PFSK-1 (cell line): ENCODE measurements around the gene PIF1.

Source experiments
- POLR2AphosphoS5 ChIP-seq: IDR thresholded peaks from 2 replicates; pipeline ENCODE4 v1.6.1; 2012; ENCODE audit warnings: low read depth, mild to moderate bottlenecking, control low read depth, low read length, moderate library complexity
- TAF1 ChIP-seq: IDR thresholded peaks from 2 replicates; pipeline ENCODE4 v1.6.1; 2012; ENCODE audit warnings: low read length, control low read depth, borderline replicate concordance; ENCODE audit not compliant: insufficient read depth

DNA sequence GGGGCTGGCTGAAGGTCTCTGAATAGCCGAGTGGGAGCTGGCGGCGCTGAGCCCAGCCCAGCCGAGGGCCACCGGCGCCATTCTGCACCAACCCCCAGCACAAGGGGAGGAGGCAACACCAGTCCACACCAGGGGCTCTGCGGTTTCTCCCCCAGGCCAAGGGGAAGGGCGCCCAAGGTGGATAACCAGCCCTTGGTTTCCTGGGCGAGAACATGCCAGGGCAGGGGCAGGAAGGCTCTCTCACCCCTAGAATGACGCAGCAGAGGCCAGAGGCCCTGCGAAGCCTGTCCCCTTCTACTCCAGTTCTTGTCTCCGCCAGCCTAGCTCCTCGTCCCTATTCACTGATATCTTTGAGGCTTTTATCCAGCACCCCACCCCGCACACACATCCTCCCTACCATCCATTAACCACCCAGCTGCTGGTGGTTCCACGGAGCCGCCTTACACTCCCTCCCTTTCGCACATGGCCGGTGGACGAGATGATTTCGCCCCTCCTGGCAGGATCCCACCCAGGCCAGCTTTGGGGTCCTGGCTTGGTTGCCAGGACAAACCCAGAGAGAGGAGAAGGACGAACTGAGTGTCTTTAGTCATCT lies 51.3 kb downstream of the PIF1 start:
- no peak for TF ChIP-seq POLR2AphosphoS5
- TF ChIP-seq TAF1, result no peak
